ENCODE measurements around the gene KSR1.

DNA sequence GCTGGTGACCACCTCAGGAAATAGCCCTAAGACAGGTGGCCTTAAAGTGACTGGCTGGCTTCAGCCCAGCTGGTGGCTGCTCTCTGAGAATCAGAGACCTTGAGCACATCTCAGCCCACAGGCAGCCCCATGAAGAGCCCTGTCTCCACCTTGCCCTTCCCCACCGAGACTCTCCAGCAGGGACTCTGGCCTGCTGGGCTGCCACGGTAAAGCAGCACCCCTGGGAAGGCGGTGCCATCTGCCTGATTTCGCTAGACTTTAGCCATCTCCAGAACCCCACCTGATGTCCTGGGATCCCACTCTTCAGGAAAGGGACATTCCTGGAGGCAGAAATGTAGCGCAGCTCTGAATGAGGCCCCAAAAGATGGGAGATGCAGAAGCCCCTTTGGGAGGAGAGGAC lies 129.5 kb downstream of the KSR1 start:
- no peak for TF ChIP-seq POLR2A (IDR thresholded peaks at IDR 0.05)
- TF ChIP-seq CTCF (IDR thresholded peaks at IDR 0.05), result no peak
